Measurements from ENCODE around the gene GBP3. TPM values are rescaled to one million over a fixed set of nuclear protein-coding genes. Genes with fewer than 3 reads are reported as not detected.
"Not testable (repeated sequence)": the region's sequence is repeated elsewhere in the genome, so short reads cannot be mapped to it uniquely, and the experiment has no call there.

Gene GBP3
- total RNA-seq, 2 experiments from 2014 or later, result 33.6 to 34.4 TPM

GRCh38 chr1:89034004-89034403 lies 11.3 kb upstream of the GBP3 start:
- Mint-ChIP-seq H3K4me1 (peaks cover 27% of the 10 kb centered on the region), H3K9me3 (peaks cover 28% of the 10 kb centered on the region), H3K27me3 (peaks cover 22% of the 10 kb centered on the region), H3K36me3 (ENCODE audit: low read depth) (peaks cover 50% of the 10 kb centered on the region)
- H3K27ac Mint-ChIP-seq, DNase-seq, H3K4me3 Mint-ChIP-seq: not testable (repeated sequence)
- ChIA-PET POLR2A (interaction anchor here (1.4 kb wide), 1 partner anchor 50 kb away, joined by 6 read pairs; no protein-coding TSS in a partner anchor), CTCF (interaction anchor here (1.2 kb wide), 1 partner anchor 52 kb away, joined by 3 read pairs; no protein-coding TSS in a partner anchor)

DNA sequence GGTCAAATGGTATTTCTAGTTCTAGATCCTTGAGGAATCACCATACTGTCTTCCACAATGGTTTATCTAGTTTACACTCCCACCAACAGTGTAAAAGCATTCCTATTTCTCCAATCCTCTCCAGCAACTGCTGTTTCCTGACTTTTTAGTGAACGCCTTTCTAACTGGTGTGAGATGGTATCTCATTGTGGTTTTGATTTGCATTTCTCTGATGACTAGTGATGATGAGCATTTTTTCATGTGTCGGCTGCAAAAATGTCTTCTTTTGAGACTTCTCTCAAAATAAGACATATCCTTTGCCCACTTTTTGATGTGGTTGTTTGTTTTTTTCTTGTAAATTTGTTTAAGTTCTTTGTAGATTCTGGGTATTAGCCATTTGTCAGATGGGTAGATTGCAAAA lies 6.4 kb upstream of the GBP3 start:
- H3K27ac Mint-ChIP-seq, CTCF ChIA-PET, DNase-seq, H3K27me3 Mint-ChIP-seq, H3K4me3 Mint-ChIP-seq: not testable (repeated sequence)
- peaks cover 45% of the 10 kb centered on the region for H3K9me3 Mint-ChIP-seq
- H3K4me1 Mint-ChIP-seq, result peaks cover 28% of the 10 kb centered on the region
- H3K36me3 Mint-ChIP-seq (ENCODE audit: low read depth), result peaks cover 56% of the 10 kb centered on the region
- POLR2A ChIA-PET, result interaction anchor here (1.7 kb wide), 1 partner anchor 12 kb away, joined by 4 read pairs; no protein-coding TSS in a partner anchor

GRCh38 chr1:89025928-89026327 lies 3.3 kb upstream of the GBP3 start:
- Mint-ChIP-seq H3K36me3 (ENCODE audit: low read depth) (peaks cover 52% of the 10 kb centered on the region), H3K9me3 (peaks cover 31% of the 10 kb centered on the region), H3K4me1 (peaks cover 37% of the 10 kb centered on the region), H3K4me3 (no peak overlapping the region), H3K27ac (no peak overlapping the region), H3K27me3 (peaks cover 7% of the 10 kb centered on the region)
- no peak for DNase-seq
- POLR2A ChIA-PET, result no interaction called here
- CTCF ChIA-PET, result interaction anchor here (0.6 kb wide), 1 partner anchor 28 kb away, joined by 3 read pairs; no protein-coding TSS in a partner anchor

GRCh38 chr1:89023026-89023425 lies 360 bp upstream of the GBP3 start:
- H3K36me3 Mint-ChIP-seq (ENCODE audit: low read depth), result peaks cover 62% of the 10 kb centered on the region
- POLR2A ChIA-PET, result interaction anchor here (1.0 to 3.8 kb wide), 12 partner anchors 18 to 340 kb away, joined by 3 to 65 read pairs (median 14); partner anchors contain the start of genes GBP1, GBP2, GBP4 and GBP5
- H3K9me3 Mint-ChIP-seq, result peaks cover 22% of the 10 kb centered on the region
- CTCF ChIA-PET, result interaction anchor here (1.0 to 1.4 kb wide), 2 partner anchors 254 to 335 kb away, joined by 3 to 7 read pairs; no protein-coding TSS in a partner anchor
- H3K27me3 Mint-ChIP-seq, result no peaks in the 10 kb centered on the region
- H3K4me3 Mint-ChIP-seq, result peak overlapping the region; percentile 87
- peak overlapping the region; percentile 84 for H3K27ac Mint-ChIP-seq
- H3K4me1 Mint-ChIP-seq, result peaks cover 36% of the 10 kb centered on the region
- DNase-seq, result no peak

GRCh38 chr1:89018318-89018717 lies 4.3 kb downstream of the GBP3 start:
- POLR2A ChIA-PET, CTCF ChIA-PET, H3K9me3 Mint-ChIP-seq, H3K4me3 Mint-ChIP-seq, H3K27ac Mint-ChIP-seq, DNase-seq, H3K27me3 Mint-ChIP-seq: not testable (repeated sequence)
- Mint-ChIP-seq H3K36me3 (ENCODE audit: low read depth) (peaks cover 88% of the 10 kb centered on the region), H3K4me1 (peaks cover 50% of the 10 kb centered on the region)

GRCh38 chr1:89008511-89008910 lies 14.2 kb downstream of the GBP3 start:
- H3K27ac Mint-ChIP-seq, result no peak overlapping the region
- H3K27me3 Mint-ChIP-seq, result no peaks in the 10 kb centered on the region
- peaks cover 4% of the 10 kb centered on the region for H3K4me1 Mint-ChIP-seq
- H3K9me3 Mint-ChIP-seq, result peaks cover 4% of the 10 kb centered on the region
- H3K36me3 Mint-ChIP-seq (ENCODE audit: low read depth), result peaks cover 85% of the 10 kb centered on the region
- ChIA-PET POLR2A (interaction anchor here (1.4 kb wide), 1 partner anchor 9 kb away, joined by 3 read pairs; no protein-coding TSS in a partner anchor), CTCF (no interaction called here)
- H3K4me3 Mint-ChIP-seq, result no peak overlapping the region
- no peak for DNase-seq

DNA sequence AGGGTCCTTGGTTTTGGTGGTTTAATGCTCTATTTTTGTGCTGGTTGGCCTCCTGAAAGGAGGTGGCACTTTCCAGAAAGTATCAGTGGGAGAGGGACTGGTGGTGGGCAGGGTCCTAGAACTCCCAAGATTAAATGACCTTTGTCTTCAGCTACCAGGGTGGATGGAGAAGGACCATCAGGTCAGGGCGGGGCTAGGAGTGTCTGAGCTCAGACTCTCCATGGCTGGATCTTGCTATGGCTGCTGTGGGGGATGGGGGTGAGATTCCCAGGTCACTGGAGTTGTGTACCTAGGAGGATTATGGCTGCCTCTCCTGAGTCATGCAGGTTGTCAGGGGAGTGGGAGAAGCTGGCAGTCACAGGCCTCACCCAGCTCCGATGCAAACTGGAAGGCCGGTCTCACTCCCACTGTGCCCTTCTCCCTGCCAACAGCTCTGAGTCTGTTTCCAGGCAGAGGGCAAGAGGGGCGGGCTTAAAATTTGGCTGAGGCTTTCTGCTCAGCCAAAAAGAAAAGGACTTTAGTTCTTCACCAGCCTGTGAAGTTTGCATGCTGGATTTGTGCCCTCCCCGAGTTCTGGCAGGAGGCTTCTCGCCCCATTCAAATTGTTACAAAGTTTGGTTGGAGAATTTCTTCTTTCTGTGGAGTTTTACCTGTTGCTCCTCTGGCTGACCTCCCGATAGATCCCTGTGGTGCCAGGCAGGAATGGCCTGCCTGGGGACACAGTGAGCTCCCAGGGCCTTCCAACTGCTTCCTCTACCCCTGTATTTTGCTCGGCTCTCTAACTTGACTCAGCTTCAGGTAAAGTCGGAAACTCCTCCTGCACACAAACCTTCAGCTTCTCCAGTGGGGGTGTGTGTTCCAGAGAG lies 17.1 kb downstream of the GBP3 start:
- Mint-ChIP-seq H3K9me3 (peaks cover 10% of the 10 kb centered on the region), H3K4me3 (no peak overlapping the region), H3K36me3 (ENCODE audit: low read depth) (peaks cover 70% of the 10 kb centered on the region), H3K4me1 (peaks cover 27% of the 10 kb centered on the region), H3K27me3 (no peaks in the 10 kb centered on the region), H3K27ac (no peak overlapping the region)
- no peak for DNase-seq
- ChIA-PET CTCF (no interaction called here), POLR2A (interaction anchor here (0.7 to 0.9 kb wide), 2 partner anchors 69 to 121 kb away, joined by 3 read pairs; partner anchors contain the start of gene GBP2)

- DNase-seq, POLR2A ChIA-PET, H3K27ac Mint-ChIP-seq, H3K27me3 Mint-ChIP-seq, H3K4me3 Mint-ChIP-seq: not testable (repeated sequence)
- Mint-ChIP-seq H3K4me1 (peaks cover 28% of the 10 kb centered on the region), H3K36me3 (ENCODE audit: low read depth) (peaks cover 42% of the 10 kb centered on the region), H3K9me3 (peaks cover 10% of the 10 kb centered on the region)
- CTCF ChIA-PET, result interaction anchor here (0.8 to 3.6 kb wide), 4 partner anchors 18 to 453 kb away, joined by 3 to 13 read pairs (median 4); no protein-coding TSS in a partner anchor
These were observed 20.5 kb downstream of the GBP3 start for GRCh38 chr1:89002176-89002575.

DNA sequence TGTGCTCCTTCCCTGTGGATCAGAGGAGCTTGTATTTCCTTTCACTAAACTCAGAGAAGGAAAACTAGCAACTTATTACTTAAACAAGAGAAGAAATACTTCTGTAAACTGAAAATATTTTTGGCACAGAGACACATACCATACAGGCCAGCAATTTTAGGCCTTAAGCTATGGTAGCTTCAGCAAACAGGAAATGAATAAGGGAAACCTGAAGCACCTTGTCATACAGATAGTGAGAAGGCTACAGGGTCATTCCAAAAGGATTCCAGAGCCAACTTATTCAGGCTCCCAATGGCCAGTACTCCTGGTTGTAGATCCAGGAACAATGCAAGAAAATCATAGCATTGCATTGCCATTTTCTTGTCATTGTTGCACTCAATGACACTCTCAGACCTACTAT lies 21.2 kb downstream of the GBP3 start:
- Mint-ChIP-seq H3K4me1 (peaks cover 28% of the 10 kb centered on the region), H3K9me3 (peaks cover 10% of the 10 kb centered on the region), H3K27ac (peak overlapping the region; percentile 19), H3K4me3 (no peak overlapping the region), H3K36me3 (ENCODE audit: low read depth) (peaks cover 39% of the 10 kb centered on the region), H3K27me3 (no peaks in the 10 kb centered on the region)
- ChIA-PET POLR2A (interaction anchor here (1.0 kb wide), 1 partner anchor 156 kb away, joined by 3 read pairs; no protein-coding TSS in a partner anchor), CTCF (interaction anchor here (0.8 to 4.4 kb wide), 6 partner anchors 17 to 454 kb away, joined by 3 to 19 read pairs (median 6); partner anchors contain the start of gene GBP1)
- no peak for DNase-seq

- CTCF ChIA-PET, result interaction anchor here (0.9 to 4.4 kb wide), 14 partner anchors 14 to 468 kb away, joined by 3 to 19 read pairs (median 6); partner anchors contain the start of genes GBP1, GBP2 and GBP5
- no peak overlapping the region for H3K4me3 Mint-ChIP-seq
These were observed 23.9 kb downstream of the GBP3 start for GRCh38 chr1:88998716-88999115.

GRCh38 chr1:88990426-88990825 lies 32.2 kb downstream of the GBP3 start:
- H3K9me3 Mint-ChIP-seq, result no peaks in the 10 kb centered on the region

More at GRCh38 chr1:88998716-88999115, 23.9 kb downstream of the GBP3 start:
- H3K27ac Mint-ChIP-seq, result no peak overlapping the region
- peaks cover 26% of the 10 kb centered on the region for H3K4me1 Mint-ChIP-seq
- peaks cover 6% of the 10 kb centered on the region for H3K9me3 Mint-ChIP-seq
- H3K36me3 Mint-ChIP-seq (ENCODE audit: low read depth), result peaks cover 12% of the 10 kb centered on the region
- H3K27me3 Mint-ChIP-seq, result no peaks in the 10 kb centered on the region
- POLR2A ChIA-PET, result no interaction called here
- DNase-seq, result no peak

GRCh38 chr1:88985692-88986091 lies 37.0 kb downstream of the GBP3 start:
- Mint-ChIP-seq H3K27me3 (no peaks in the 10 kb centered on the region), H3K4me1 (peaks cover 85% of the 10 kb centered on the region), H3K36me3 (ENCODE audit: low read depth) (peaks cover 88% of the 10 kb centered on the region), H3K4me3 (no peak overlapping the region), H3K27ac (peak overlapping the region; percentile 28), H3K9me3 (peaks cover 2% of the 10 kb centered on the region)
- POLR2A ChIA-PET, result interaction anchor here (0.7 to 2.3 kb wide), 4 partner anchors 36 to 218 kb away, joined by 3 to 7 read pairs (median 4); partner anchors contain the start of genes GBP3 and GTF2B
- DNase-seq, result no peak
- CTCF ChIA-PET, result interaction anchor here (2.1 to 3.0 kb wide), 5 partner anchors 12 to 637 kb away, joined by 4 to 70 read pairs (median 11); no protein-coding TSS in a partner anchor

More at GRCh38 chr1:88990426-88990825, 32.2 kb downstream of the GBP3 start:
- Mint-ChIP-seq H3K4me1 (peaks cover 48% of the 10 kb centered on the region), H3K27ac (no peak overlapping the region), H3K36me3 (ENCODE audit: low read depth) (peaks cover 47% of the 10 kb centered on the region), H3K27me3 (no peaks in the 10 kb centered on the region), H3K4me3 (peak overlapping the region; percentile 2)
- CTCF ChIA-PET, result interaction anchor here (1.1 to 1.7 kb wide), 4 partner anchors 8 to 282 kb away, joined by 3 to 5 read pairs (median 4); partner anchors contain the start of gene GBP5
- POLR2A ChIA-PET, result interaction anchor here (1.0 to 1.7 kb wide), 4 partner anchors 10 to 75 kb away, joined by 3 to 6 read pairs (median 4); partner anchors contain the start of gene GBP1
- DNase-seq, result no peak

Measured in activated CD4-positive, alpha-beta memory T cell treated with anti-CD3 and anti-CD28 coated beads, Interleukin-2, amount 10 ng/mL, durations not matched to agents 7 days and 5 days (primary cell).